CD4-positive, alpha-beta T cell (primary cell): ENCODE results near the gene CEBPE. TPM values are rescaled to one million over a fixed set of nuclear protein-coding genes. Genes with fewer than 3 reads are reported as not detected.

Experiments
- ATAC-seq: fragments of 200-7000 bp; cut with Tn5 transposase; one replicate; pipeline ENCODE4 v1.10.0; 2022; ENCODE audit warnings: mild to moderate bottlenecking; ENCODE audit not compliant: poor library complexity
- CTCF ChIA-PET: fragments of 350-600 bp; sonication (Branson Sonifier 250); formaldehyde crosslinking; loops from one replicate; lab custom pipeline; 2021; ENCODE audit warnings: antibody characterized with exemption, inconsistent platforms; lab: Charles Lee
- POLR2A ChIA-PET: fragments of 350-600 bp; sonication (Branson Sonifier 250); formaldehyde crosslinking; loops from one replicate; lab custom pipeline; 2021; ENCODE audit warnings: antibody characterized with exemption, inconsistent platforms; lab: Charles Lee
- DNase-seq, 14 experiments: peaks; one replicate each; pipeline ENCODE4 v3.0.0-alpha.2; 2013 to 2020; ENCODE audit warnings: mixed read lengths in 2 of 14
- H3K27ac ChIP-seq, 2 donors: one replicate each; pipeline versions ENCODE4 v1.5.1 to v1.7.0; 2013; ENCODE audit warnings: low read length in 2 of 2, low read depth in 1 of 2, mild to moderate bottlenecking in 1 of 2
- H3K27me3 ChIP-seq, 2 experiments: 1 replicate in 1 of 2; 2 replicates in 1 of 2; pipeline versions ENCODE4 v1.6.1 to v1.7.0; 2013; ENCODE audit warnings: low read length in 2 of 2, control low read depth in 1 of 2, mild to moderate bottlenecking in 1 of 2, moderate library complexity in 1 of 2; ENCODE audit not compliant: insufficient read depth in 2 of 2, control insufficient read depth in 1 of 2
- H3K36me3 ChIP-seq: one replicate; pipeline ENCODE4 v1.6.1; 2013; ENCODE audit warnings: low read length, control low read depth; ENCODE audit not compliant: insufficient read depth
- H3K4me1 ChIP-seq: one replicate; pipeline ENCODE4 v1.6.1; 2013; ENCODE audit warnings: low read length, control low read depth; ENCODE audit not compliant: insufficient read depth
- H3K4me3 ChIP-seq: one replicate; pipeline ENCODE4 v1.5.1; 2013; ENCODE audit warnings: mild to moderate bottlenecking, low read length, moderate library complexity
- H3K9me3 ChIP-seq, 2 experiments: 1 replicate in 1 of 2; 2 replicates in 1 of 2; pipeline versions ENCODE4 v1.6.1 to v1.7.0; 2013; ENCODE audit warnings: low read length in 2 of 2, mild to moderate bottlenecking in 2 of 2, control low read depth in 1 of 2, moderate library complexity in 1 of 2; ENCODE audit not compliant: control insufficient read depth in 1 of 2, insufficient read depth in 1 of 2
- H3K27ac Mint-ChIP-seq: one replicate; pipeline ENCODE4 v1.8.0; 2020; ENCODE audit warnings: mixed read lengths
- H3K27me3 Mint-ChIP-seq: one replicate; pipeline ENCODE4 v1.8.0; 2021; ENCODE audit warnings: mixed read lengths
- H3K36me3 Mint-ChIP-seq: one replicate; pipeline ENCODE4 v1.8.0; 2021; ENCODE audit warnings: low read depth, mixed read lengths
- H3K4me1 Mint-ChIP-seq: one replicate; pipeline ENCODE4 v1.8.0; 2021; ENCODE audit warnings: low read depth, mixed read lengths
- H3K4me3 Mint-ChIP-seq: one replicate; pipeline ENCODE4 v1.8.0; 2020; ENCODE audit warnings: mild to moderate bottlenecking, mixed read lengths
- H3K9me3 Mint-ChIP-seq: one replicate; pipeline ENCODE4 v1.8.0; 2020; ENCODE audit warnings: mixed read lengths
- intact Hi-C, 2 experiments: fragments of 100-400 bp; cut with DNase I in 1 of 2; cut with micrococcal nuclease in 1 of 2; formaldehyde crosslinking; loops; one replicate each; pipeline versions ENCODE4 v1.15.1 to v1.9.0; 2023 to 2025; cut with DNase I, micrococcal nuclease
- total RNA-seq, 174 experiments: library from RNA in 2 of 174; stranded (reverse) in 2 of 174; gene quantifications; one replicate each; pipeline ENCODE4 v1.2.3 and lab custom pipeline; 2021 to 2026
- TF ChIP-seq, protein P1 (sequence below): fragments of 200-600 bp; IDR thresholded peaks from one replicate; pipeline ENCODE4 v1.8.0; 2022; ENCODE audit warnings: antibody characterized with exemption, mild to moderate bottlenecking

The CEBPE gene
- total RNA-seq, 2 experiments from 2014 or later = not detected

DNA sequence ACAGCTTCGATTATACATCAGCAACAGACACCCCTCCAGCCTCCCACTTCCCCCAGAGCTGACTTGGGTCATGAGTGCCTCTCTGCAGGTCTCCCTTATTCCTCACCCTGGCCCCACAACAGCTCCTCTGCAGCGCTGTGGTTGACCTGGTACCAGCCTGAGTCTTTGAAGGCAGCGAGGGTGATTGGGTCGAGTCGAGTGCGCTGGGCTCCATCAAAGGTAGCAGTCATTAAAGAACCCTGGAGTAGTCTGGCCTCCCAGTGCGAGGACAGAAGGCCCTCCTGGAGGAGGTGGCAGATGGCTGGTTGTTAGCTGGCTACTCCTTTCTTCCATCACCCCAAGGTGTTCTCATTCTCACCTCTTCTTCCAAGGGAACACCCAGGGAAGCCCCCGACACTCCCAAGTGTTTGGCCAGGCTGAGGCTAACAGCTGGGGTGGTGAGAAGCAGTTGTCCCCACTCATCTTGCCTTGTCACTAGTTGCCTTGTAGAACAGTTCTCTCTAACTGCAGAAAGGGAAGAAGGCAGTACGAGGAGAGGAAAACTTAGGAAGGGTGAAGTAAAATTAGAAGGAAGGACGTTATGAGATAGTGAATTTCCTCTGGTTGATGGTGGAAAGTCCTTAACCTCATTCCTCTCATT, 16.9 kb downstream of the CEBPE start:
- Histone ChIP-seq H3K27me3 (no peaks in the 10 kb centered on the region), H3K4me1 (peaks cover 4% of the 10 kb centered on the region), H3K27ac (no peak overlapping the region), H3K4me3 (no peak overlapping the region), H3K36me3 (peaks cover 21% of the 10 kb centered on the region), H3K9me3 (no peaks in the 10 kb centered on the region)
- intact Hi-C loops = no loop called here
- ATAC-seq = no peak
- Mint-ChIP-seq H3K4me3 (no peak overlapping the region), H3K36me3 (peaks cover 27% of the 10 kb centered on the region), H3K27ac (no peak overlapping the region), H3K27me3 (no peaks in the 10 kb centered on the region), H3K9me3 (no peaks in the 10 kb centered on the region), H3K4me1 (peaks cover 24% of the 10 kb centered on the region)
- DNase-seq = no peak
- ChIA-PET CTCF (interaction anchor here (1.4 kb wide), 1 partner anchor 18 kb away, joined by 3 read pairs; no protein-coding TSS in a partner anchor), POLR2A (interaction anchor here (1.0 kb wide), 1 partner anchor 18 kb away, joined by 4 read pairs; no protein-coding TSS in a partner anchor)
- TF ChIP-seq, protein P1, sequence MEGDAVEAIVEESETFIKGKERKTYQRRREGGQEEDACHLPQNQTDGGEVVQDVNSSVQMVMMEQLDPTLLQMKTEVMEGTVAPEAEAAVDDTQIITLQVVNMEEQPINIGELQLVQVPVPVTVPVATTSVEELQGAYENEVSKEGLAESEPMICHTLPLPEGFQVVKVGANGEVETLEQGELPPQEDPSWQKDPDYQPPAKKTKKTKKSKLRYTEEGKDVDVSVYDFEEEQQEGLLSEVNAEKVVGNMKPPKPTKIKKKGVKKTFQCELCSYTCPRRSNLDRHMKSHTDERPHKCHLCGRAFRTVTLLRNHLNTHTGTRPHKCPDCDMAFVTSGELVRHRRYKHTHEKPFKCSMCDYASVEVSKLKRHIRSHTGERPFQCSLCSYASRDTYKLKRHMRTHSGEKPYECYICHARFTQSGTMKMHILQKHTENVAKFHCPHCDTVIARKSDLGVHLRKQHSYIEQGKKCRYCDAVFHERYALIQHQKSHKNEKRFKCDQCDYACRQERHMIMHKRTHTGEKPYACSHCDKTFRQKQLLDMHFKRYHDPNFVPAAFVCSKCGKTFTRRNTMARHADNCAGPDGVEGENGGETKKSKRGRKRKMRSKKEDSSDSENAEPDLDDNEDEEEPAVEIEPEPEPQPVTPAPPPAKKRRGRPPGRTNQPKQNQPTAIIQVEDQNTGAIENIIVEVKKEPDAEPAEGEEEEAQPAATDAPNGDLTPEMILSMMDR = no peak

DNA sequence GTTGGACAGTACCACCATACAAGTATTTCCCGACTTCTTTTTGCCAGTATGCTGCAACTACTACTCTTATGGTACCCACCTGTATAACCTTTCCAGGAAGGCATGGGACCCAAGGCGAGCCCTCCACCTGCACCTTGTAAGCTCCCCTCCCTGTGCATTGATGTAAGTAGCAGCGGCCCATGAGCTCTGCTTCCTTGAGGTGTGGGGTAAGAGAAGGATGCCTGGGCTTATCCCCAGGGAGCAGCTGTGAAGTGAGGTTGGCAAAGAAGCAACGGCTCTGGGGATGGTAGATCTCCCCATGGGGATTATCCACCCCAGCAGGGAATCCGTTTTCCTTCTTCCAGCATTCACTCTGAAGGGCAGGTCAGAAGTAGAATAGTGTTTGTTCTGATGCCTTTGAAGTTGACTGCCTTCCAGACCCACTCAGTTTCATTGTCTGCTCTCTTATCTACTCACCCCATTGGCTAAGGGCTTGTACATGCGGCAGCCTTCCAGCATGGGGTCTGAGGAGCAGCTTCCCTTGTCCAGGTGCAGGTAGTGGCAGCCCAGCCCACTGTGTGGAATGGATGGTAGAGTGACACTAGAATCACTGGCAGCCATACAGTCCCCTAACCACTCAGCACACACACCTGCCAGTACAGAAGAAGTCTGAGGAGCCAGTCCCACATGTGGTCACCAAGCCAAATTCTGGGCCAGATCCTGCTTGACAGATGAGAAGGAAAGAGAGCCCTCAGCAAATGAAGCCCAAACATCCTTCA, 17.7 kb downstream of the CEBPE start:
- intact Hi-C loops = no loop called here
- POLR2A ChIA-PET = interaction anchor here (1.0 kb wide), 1 partner anchor 18 kb away, joined by 4 read pairs; no protein-coding TSS in a partner anchor
- Mint-ChIP-seq H3K4me3 (no peak overlapping the region), H3K27ac (no peak overlapping the region), H3K9me3 (no peaks in the 10 kb centered on the region), H3K36me3 (peaks cover 30% of the 10 kb centered on the region), H3K4me1 (peaks cover 31% of the 10 kb centered on the region), H3K27me3 (no peaks in the 10 kb centered on the region)
- CTCF ChIA-PET = interaction anchor here (1.4 to 2.6 kb wide), 2 partner anchors 19 kb away, joined by 3 to 13 read pairs; no protein-coding TSS in a partner anchor
- Histone ChIP-seq H3K9me3 (no peaks in the 10 kb centered on the region), H3K36me3 (peaks cover 21% of the 10 kb centered on the region), H3K4me3 (no peak overlapping the region), H3K27ac (no peak overlapping the region), H3K4me1 (peaks cover 10% of the 10 kb centered on the region), H3K27me3 (no peaks in the 10 kb centered on the region)
- ATAC-seq (no peak), DNase-seq (no peak)
- TF ChIP-seq, protein P1 = no peak

DNA sequence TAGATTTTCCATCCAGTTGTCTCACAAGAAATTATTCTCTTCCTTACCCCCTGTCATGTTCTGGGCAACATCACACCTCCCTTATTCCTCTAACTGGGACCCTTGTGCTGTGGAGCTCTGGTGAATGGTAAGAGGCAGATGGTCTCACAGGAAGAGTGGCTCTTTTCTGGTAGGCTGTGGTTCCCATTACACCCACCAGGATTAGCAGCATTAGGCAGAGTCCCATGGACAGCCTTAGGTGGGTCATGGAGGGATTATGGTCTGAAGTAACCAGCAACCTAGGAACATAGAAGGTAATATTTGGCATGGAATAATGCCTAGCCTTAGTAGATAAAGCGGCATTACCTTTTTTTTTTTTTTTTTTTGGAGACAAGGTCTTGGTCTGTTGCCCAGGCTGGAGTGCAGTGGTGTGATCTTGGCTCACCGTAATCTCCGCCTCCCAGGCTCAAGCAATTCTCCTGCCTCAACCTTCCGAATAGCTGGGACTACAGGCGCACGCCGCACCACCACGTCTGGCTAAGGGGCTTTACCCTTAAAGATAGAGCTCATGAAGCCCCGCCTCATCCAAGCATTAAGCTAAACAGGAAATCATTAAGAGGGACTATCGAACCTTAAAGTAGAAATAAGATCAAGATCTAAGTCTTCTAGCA, 19.7 kb downstream of the CEBPE start:
- H3K36me3 Mint-ChIP-seq = peaks cover 30% of the 10 kb centered on the region
- Histone ChIP-seq H3K27me3 (no peaks in the 10 kb centered on the region), H3K4me1 (peaks cover 18% of the 10 kb centered on the region), H3K9me3 (no peaks in the 10 kb centered on the region), H3K27ac (no peak overlapping the region), H3K36me3 (peaks cover 21% of the 10 kb centered on the region), H3K4me3 (no peak overlapping the region)
- ATAC-seq = no peak
- no peaks in the 10 kb centered on the region for H3K27me3 Mint-ChIP-seq
- H3K4me3 Mint-ChIP-seq = peak overlapping the region; percentile 49
- no peaks in the 10 kb centered on the region for H3K9me3 Mint-ChIP-seq
- CTCF ChIA-PET = interaction anchor here (0.7 to 2.6 kb wide), 5 partner anchors 9 to 45 kb away, joined by 3 to 13 read pairs (median 3); no protein-coding TSS in a partner anchor
- peaks cover 32% of the 10 kb centered on the region for H3K4me1 Mint-ChIP-seq
- TF ChIP-seq, protein P1 = no peak
- POLR2A ChIA-PET = interaction anchor here (0.7 kb wide), 1 partner anchor 21 kb away, joined by 3 read pairs; no protein-coding TSS in a partner anchor
- H3K27ac Mint-ChIP-seq = no peak overlapping the region
- intact Hi-C loops = loop anchor here (5.0 to 10.0 kb wide), 5 partner anchors 185 to 465 kb away; partner anchors contain the start of genes HOMEZ (in 2 of the 2), AP1G2 (in 1 of the 2), OXA1L (in 1 of the 2) and PABPN1 (in 1 of the 2)
- DNase-seq = no peak
